ENCODE results near the gene MIDN.

The MIDN gene

DNA sequence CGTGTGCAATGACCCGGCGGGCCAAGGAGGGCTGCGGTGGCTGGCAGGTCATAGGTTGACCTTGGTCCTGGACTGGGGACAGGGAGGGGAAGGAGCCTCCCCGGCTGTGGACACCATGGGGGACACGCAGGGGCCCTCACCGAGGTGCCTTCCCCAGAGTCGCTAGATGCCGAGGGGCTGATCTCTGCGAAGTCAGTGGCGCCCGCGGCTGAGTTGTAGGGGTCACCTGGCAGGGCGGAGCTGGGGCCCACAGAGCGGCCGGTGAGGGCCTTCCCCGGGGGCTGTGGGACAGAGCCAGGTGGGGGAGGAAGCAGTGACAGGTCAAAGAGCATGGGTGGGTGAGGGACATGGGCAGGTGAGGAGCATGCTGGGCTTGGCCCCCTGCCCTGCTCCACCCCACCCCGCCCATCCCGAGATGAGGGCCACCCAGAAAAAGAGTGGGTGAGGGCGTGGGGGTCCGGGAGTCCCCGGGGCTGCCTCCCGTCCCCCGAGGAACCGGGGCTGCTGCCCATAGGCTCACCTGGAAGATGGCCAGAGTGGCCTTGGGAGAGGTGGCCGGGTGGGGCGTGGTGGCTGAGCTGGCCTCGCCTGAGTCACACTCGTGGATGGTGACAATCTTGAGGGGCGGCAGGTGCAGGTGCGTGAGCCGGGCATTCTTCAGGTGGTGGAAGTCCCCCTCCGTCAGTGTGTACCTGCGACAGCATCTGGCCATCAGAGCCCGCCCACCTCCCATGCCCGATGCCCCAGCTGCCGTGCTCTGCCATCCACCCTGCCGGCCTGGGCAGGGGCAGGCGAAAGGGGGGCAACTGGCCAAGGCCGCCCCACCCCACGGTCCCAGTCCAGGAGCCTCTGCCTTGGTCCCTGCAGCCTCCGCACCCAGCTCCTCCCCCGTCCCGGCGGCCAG is 14.1 kb upstream of the MIDN start:
- ChIA-PET POLR2A (no interaction called here), CTCF (interaction anchor here (1.2 kb wide), 1 partner anchor 8 kb away, joined by 4 read pairs; no protein-coding TSS in a partner anchor)
- no peak for DNase-seq
- Histone ChIP-seq H3K27me3 (replicated peaks in 2 of 5; ENCODE audit: control insufficient read depth in 4 of 5, insufficient read depth in 5 of 5, low read length in 4 of 5) (peaks cover 0 to 34% (median 2%) of the 10 kb centered on the region in 5 experiments), H3K4me1 (ENCODE audit: control extremely low read depth in 1 of 4, control insufficient read depth in 4 of 4, insufficient read depth in 4 of 4, low read length in 3 of 4) (peaks cover 0 to 30% (median 21%) of the 10 kb centered on the region in 4 experiments), H3K27ac (ENCODE audit: insufficient read depth in 1 of 2, low read depth in 1 of 2, low read length in 2 of 2, poor library complexity in 1 of 2, severe bottlenecking in 2 of 2) (no peak overlapping the region), H3K9me3 (ENCODE audit: control extremely low read depth in 1 of 5, control insufficient read depth in 4 of 5, insufficient read depth in 2 of 5, low read depth in 1 of 5, low read length in 4 of 5) (no peaks in the 10 kb centered on the region), H3K4me3 (ENCODE audit: control insufficient read depth in 1 of 7, extremely low read depth in 1 of 7, insufficient read depth in 4 of 7, low read depth in 2 of 7, low read length in 6 of 7) (no peak overlapping the region), H3K36me3 (ENCODE audit: control insufficient read depth in 4 of 4, insufficient read depth in 4 of 4, low read length in 3 of 4) (no peaks in the 10 kb centered on the region)
- 96% methylated on average over 38 of the region's 45 CpGs for WGBS (ENCODE audit: insufficient coverage)

DNA sequence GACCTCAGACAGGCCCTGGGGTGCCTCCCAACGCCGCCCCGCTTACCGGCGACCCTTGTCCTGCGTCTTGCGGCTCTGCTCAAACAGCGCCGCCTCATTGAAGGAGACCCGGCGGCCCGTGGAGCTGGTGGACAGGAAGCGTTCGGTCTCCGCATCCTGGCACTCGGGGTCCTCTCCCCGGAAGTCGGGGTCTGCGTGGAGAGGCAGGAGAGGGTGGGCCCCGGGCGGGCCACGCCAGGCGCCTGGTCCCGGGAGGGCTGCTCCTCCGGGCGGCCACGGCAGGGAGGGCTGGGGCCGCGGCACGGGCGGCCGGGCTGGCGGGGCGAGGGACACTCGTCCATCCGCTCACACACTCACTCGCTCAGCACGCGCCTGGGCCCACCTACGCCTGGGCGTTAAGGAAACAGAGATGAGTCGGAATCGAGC is 13.4 kb upstream of the MIDN start:
- Histone ChIP-seq H3K36me3 (ENCODE audit: control insufficient read depth in 4 of 4, insufficient read depth in 4 of 4, low read length in 3 of 4) (no peaks in the 10 kb centered on the region), H3K27ac (ENCODE audit: insufficient read depth in 1 of 2, low read depth in 1 of 2, low read length in 2 of 2, poor library complexity in 1 of 2, severe bottlenecking in 2 of 2) (no peak overlapping the region), H3K4me1 (ENCODE audit: control extremely low read depth in 1 of 4, control insufficient read depth in 4 of 4, insufficient read depth in 4 of 4, low read length in 3 of 4) (peaks cover 0 to 35% (median 26%) of the 10 kb centered on the region in 4 experiments), H3K9me3 (ENCODE audit: control extremely low read depth in 1 of 5, control insufficient read depth in 4 of 5, insufficient read depth in 2 of 5, low read depth in 1 of 5, low read length in 4 of 5) (no peaks in the 10 kb centered on the region), H3K27me3 (replicated peaks in 2 of 5; ENCODE audit: control insufficient read depth in 4 of 5, insufficient read depth in 5 of 5, low read length in 4 of 5) (peaks cover 0 to 34% (median 2%) of the 10 kb centered on the region in 5 experiments), H3K4me3 (ENCODE audit: control insufficient read depth in 1 of 7, extremely low read depth in 1 of 7, insufficient read depth in 4 of 7, low read depth in 2 of 7, low read length in 6 of 7) (no peak overlapping the region)
- ChIA-PET POLR2A (no interaction called here), CTCF (interaction anchor here (1.2 kb wide), 1 partner anchor 9 kb away, joined by 4 read pairs; no protein-coding TSS in a partner anchor)
- no peak for DNase-seq
- WGBS (ENCODE audit: insufficient coverage): 94% methylated on average over 43 of the region's 43 CpGs

DNA sequence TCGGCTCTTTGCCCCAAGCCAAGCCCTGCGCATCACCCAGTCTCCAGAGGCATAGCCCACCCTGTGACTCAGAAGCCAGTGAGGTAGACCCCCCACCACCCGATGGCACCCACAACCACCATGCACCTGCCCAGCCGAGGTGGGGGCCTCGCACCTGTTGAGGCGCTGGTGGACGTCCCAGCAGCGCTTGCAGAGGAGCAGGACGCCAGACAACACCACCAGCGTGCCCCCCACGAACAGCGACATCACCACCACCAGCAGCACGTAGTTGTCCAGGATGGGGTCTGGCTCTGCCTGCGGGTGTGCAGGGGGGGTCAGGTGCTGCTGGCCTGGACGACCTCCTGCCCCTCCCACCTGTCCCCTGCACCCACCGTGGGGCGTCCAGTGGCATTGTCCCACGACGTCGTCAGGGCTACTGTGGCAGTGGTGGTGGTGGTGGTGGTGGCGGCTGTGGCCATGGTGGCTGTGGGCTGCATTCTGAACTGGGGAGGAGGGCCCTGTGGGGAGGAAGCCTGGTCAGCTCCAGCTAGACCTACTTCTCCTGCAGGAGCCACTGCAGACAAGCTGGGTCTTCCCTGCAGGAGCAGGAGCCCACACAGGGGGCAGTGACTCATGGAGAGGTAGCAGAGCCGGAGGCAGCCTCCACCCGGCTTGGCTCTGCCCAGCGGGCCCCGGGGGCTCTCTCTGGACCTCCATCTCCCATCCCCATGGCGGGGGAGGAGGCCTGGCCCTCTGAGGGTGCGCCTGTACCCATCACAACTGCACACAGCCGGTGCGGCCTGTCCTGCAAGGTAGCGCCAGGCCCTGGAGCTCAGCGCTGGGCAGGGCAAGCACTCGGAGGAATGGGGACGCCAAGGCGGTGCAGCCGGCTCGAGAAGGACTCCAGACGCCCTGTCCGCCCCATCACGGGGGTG is 12.5 kb upstream of the MIDN start:
- Histone ChIP-seq H3K4me3 (ENCODE audit: control insufficient read depth in 1 of 7, extremely low read depth in 1 of 7, insufficient read depth in 4 of 7, low read depth in 2 of 7, low read length in 6 of 7) (no peak overlapping the region), H3K27me3 (replicated peaks in 2 of 5; ENCODE audit: control insufficient read depth in 4 of 5, insufficient read depth in 5 of 5, low read length in 4 of 5) (peaks cover 0 to 34% (median 2%) of the 10 kb centered on the region in 5 experiments), H3K27ac (ENCODE audit: insufficient read depth in 1 of 2, low read depth in 1 of 2, low read length in 2 of 2, poor library complexity in 1 of 2, severe bottlenecking in 2 of 2) (no peak overlapping the region), H3K4me1 (ENCODE audit: control extremely low read depth in 1 of 4, control insufficient read depth in 4 of 4, insufficient read depth in 4 of 4, low read length in 3 of 4) (peaks cover 0 to 42% (median 34%) of the 10 kb centered on the region in 4 experiments), H3K9me3 (ENCODE audit: control extremely low read depth in 1 of 5, control insufficient read depth in 4 of 5, insufficient read depth in 2 of 5, low read depth in 1 of 5, low read length in 4 of 5) (no peaks in the 10 kb centered on the region), H3K36me3 (ENCODE audit: control insufficient read depth in 4 of 4, insufficient read depth in 4 of 4, low read length in 3 of 4) (no peaks in the 10 kb centered on the region)
- POLR2A ChIA-PET: no interaction called here
- CTCF ChIA-PET: interaction anchor here (0.5 kb wide), 1 partner anchor 18 kb away, joined by 3 read pairs; no protein-coding TSS in a partner anchor
- WGBS (ENCODE audit: insufficient coverage): 89% methylated on average over 28 of the region's 39 CpGs
- DNase-seq: no peak

DNA sequence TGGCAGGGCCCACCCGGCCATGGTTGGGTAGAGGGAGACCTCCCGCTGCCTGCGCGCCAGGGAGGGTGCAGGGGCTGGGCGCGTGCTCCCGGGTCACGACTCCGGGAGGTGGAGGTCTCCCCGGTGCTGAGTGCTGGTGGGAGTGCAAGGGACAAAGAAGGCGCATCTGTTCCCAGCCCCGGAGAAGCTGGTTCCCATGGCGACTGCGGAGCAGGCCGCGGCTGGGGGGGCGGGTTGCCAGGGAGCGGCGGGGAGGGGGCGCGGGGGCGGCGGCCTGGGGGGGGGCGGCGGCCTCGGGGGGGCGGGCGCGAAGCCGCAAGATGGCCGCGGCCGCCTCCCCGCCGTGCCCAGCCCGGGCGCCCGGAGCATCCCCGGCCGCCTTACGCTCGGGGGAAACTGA is 11.8 kb upstream of the MIDN start:
- ChIA-PET POLR2A (no interaction called here), CTCF (no interaction called here)
- peaks cover 0 to 34% (median 2%) of the 10 kb centered on the region in 5 experiments for H3K27me3 ChIP-seq (replicated peaks in 2 of 5; ENCODE audit: control insufficient read depth in 4 of 5, insufficient read depth in 5 of 5, low read length in 4 of 5)

DNA sequence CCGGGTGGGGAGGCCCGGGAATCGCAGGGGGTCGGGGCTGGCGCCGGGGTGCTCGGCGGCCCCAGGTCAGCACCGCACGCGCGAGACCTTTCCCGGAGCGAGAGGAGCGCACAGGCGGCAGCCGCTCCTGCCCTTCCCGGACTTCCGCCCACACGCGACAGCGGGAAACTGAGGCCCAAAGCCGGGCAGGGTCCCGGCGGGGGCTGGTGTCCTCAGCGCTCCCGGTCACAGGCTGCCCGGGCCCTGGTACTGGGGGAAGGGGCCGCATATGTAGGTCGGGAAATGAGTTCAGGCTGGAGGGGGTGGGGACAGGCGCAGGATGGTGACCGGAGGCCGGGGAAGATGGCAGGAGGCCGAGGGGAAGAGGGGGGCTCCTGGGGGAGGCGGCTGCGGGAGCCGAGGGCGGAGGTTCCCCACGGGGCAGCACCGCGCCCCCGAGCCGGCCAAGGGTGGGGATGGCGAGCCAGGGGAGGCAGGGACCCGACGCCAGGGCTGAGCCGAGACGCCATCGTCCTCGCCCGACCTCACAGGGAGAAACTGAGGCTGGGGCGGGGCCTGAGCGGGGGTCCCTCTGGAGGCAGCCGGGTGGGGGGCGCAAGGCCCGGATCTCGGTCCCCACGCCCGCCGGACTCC is 11.2 kb upstream of the MIDN start:
- DNase-seq: no peak
- Histone ChIP-seq H3K4me1 (ENCODE audit: control extremely low read depth in 1 of 4, control insufficient read depth in 4 of 4, insufficient read depth in 4 of 4, low read length in 3 of 4) (peaks cover 0 to 47% (median 43%) of the 10 kb centered on the region in 4 experiments), H3K4me3 (ENCODE audit: control insufficient read depth in 1 of 7, extremely low read depth in 1 of 7, insufficient read depth in 4 of 7, low read depth in 2 of 7, low read length in 6 of 7) (peak overlapping the region; percentile 4 to 70 (median 61)), H3K27me3 (replicated peaks in 2 of 5; ENCODE audit: control insufficient read depth in 4 of 5, insufficient read depth in 5 of 5, low read length in 4 of 5) (peaks cover 0 to 34% (median 2%) of the 10 kb centered on the region in 5 experiments), H3K27ac (ENCODE audit: insufficient read depth in 1 of 2, low read depth in 1 of 2, low read length in 2 of 2, poor library complexity in 1 of 2, severe bottlenecking in 2 of 2) (no peak overlapping the region), H3K9me3 (ENCODE audit: control extremely low read depth in 1 of 5, control insufficient read depth in 4 of 5, insufficient read depth in 2 of 5, low read depth in 1 of 5, low read length in 4 of 5) (no peaks in the 10 kb centered on the region), H3K36me3 (ENCODE audit: control insufficient read depth in 4 of 4, insufficient read depth in 4 of 4, low read length in 3 of 4) (no peaks in the 10 kb centered on the region)
- ChIA-PET POLR2A (no interaction called here), CTCF (no interaction called here)
- under 1% methylated on average over 55 of the region's 60 CpGs for WGBS (ENCODE audit: insufficient coverage)

More for the DNA sequence above, 11.8 kb upstream of the MIDN start:
- H3K4me3 ChIP-seq (ENCODE audit: control insufficient read depth in 1 of 7, extremely low read depth in 1 of 7, insufficient read depth in 4 of 7, low read depth in 2 of 7, low read length in 6 of 7): peak overlapping the region in 4 of 7 experiments; percentile 50 to 70 (median 62)
- no peaks in the 10 kb centered on the region for H3K9me3 ChIP-seq (ENCODE audit: control extremely low read depth in 1 of 5, control insufficient read depth in 4 of 5, insufficient read depth in 2 of 5, low read depth in 1 of 5, low read length in 4 of 5)
- WGBS (ENCODE audit: insufficient coverage): 38% methylated on average over 11 of the region's 42 CpGs
- peaks cover 0 to 48% (median 40%) of the 10 kb centered on the region in 4 experiments for H3K4me1 ChIP-seq (ENCODE audit: control extremely low read depth in 1 of 4, control insufficient read depth in 4 of 4, insufficient read depth in 4 of 4, low read length in 3 of 4)
- no peak for DNase-seq
- no peaks in the 10 kb centered on the region for H3K36me3 ChIP-seq (ENCODE audit: control insufficient read depth in 4 of 4, insufficient read depth in 4 of 4, low read length in 3 of 4)
- no peak overlapping the region for H3K27ac ChIP-seq (ENCODE audit: insufficient read depth in 1 of 2, low read depth in 1 of 2, low read length in 2 of 2, poor library complexity in 1 of 2, severe bottlenecking in 2 of 2)

DNA sequence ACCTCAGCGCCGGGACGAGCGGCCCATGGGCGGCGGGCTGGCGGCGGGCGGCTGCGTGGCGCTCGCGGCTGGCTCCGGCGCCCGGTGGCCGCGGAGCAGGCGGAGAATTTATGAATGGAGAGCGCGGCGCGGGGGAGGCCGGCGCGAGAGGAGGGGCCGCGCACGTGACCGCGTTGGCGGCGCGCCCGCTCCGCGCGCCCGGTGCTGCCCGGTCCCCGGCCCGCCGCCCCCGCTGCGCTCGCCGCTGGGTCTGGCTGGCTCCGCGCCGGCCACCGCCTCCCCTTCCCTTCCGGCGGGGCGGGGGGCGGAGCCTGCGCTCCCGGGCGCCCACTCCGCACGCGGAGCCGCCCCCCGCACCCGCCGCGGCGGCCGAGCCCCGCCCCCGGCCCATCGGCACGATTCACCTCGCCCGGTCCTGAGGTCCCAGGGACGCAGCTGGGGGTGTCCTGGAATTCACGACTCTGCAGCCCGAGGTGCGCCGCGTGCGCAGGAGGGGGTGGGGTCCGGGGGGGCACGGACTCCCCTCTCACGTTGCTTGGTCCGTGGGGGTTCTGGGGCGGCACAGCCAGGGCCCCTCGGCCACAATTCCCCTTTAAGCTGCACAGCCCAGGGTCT is 10.5 kb upstream of the MIDN start, which contains the start of gene CBARP:
TSS of gene CBARP (minus strand) at position 252 of the 615 bp plus-strand sequence. CDS start 1,905 bp downstream, outside the sequence.
- H3K27ac ChIP-seq (ENCODE audit: insufficient read depth in 1 of 2, low read depth in 1 of 2, low read length in 2 of 2, poor library complexity in 1 of 2, severe bottlenecking in 2 of 2): no peak within 1 kb of the TSS
- H3K4me3 ChIP-seq (ENCODE audit: control insufficient read depth in 1 of 7, extremely low read depth in 1 of 7, insufficient read depth in 4 of 7, low read depth in 2 of 7, low read length in 6 of 7): peak within 1 kb of the TSS; percentile 4 to 70 (median 61)
- DNase-seq: no peak
- peaks cover 0 to 34% (median 2%) of the 10 kb centered on the region in 5 experiments for H3K27me3 ChIP-seq (replicated peaks in 2 of 5; ENCODE audit: control insufficient read depth in 4 of 5, insufficient read depth in 5 of 5, low read length in 4 of 5)
- WGBS (ENCODE audit: insufficient coverage): under 1% methylated on average over 53 of the region's 87 CpGs
- H3K9me3 ChIP-seq (ENCODE audit: control extremely low read depth in 1 of 5, control insufficient read depth in 4 of 5, insufficient read depth in 2 of 5, low read depth in 1 of 5, low read length in 4 of 5): no peaks in the 10 kb centered on the region
- no peaks in the 10 kb centered on the region for H3K36me3 ChIP-seq (ENCODE audit: control insufficient read depth in 4 of 4, insufficient read depth in 4 of 4, low read length in 3 of 4)
- H3K4me1 ChIP-seq (ENCODE audit: control extremely low read depth in 1 of 4, control insufficient read depth in 4 of 4, insufficient read depth in 4 of 4, low read length in 3 of 4): peaks cover 0 to 48% (median 46%) of the 10 kb centered on the region in 4 experiments
- CTCF ChIA-PET: interaction anchor here (0.6 to 2.1 kb wide), 4 partner anchors 16 to 177 kb away, joined by 3 to 10 read pairs (median 6); no protein-coding TSS in a partner anchor
- POLR2A ChIA-PET: interaction anchor here (1.1 kb wide), 1 partner anchor 125 kb away, joined by 3 read pairs; no protein-coding TSS in a partner anchor

All from common myeloid progenitor, CD34-positive (primary cell).